Cardiac fibroblast (primary cell): Measurements from ENCODE around the gene HHATL.

ENCODE experiments used
- DNase-seq, 2 donors: peaks; one replicate each; pipeline versions ENCODE4 v3.0.0 to v3.0.0-alpha.2; 2010; ENCODE audit warnings: low read depth in 2 of 2
- H3K4me3 ChIP-seq, 2 donors: replicated peaks in 1 of 2; 1 replicate in 1 of 2; 2 replicates in 1 of 2; pipeline ENCODE4 v1.5.1; 2011; ENCODE audit warnings: low read depth in 2 of 2, low read length in 2 of 2, mild to moderate bottlenecking in 2 of 2, moderate library complexity in 1 of 2
- CTCF ChIP-seq: IDR thresholded peaks from one replicate; pipeline ENCODE4 v1.5.1; 2011; ENCODE audit warnings: low read depth, mild to moderate bottlenecking, low read length, inconsistent platforms

HHATL gene

GRCh38 chr3:42721690-42722089, 19.1 kb upstream of the HHATL start:
- TF ChIP-seq CTCF = no peak
- DNase-seq = no peak
- no peak overlapping the region for H3K4me3 ChIP-seq

GRCh38 chr3:42720126-42720525, 17.5 kb upstream of the HHATL start:
- DNase-seq = no peak
- H3K4me3 ChIP-seq = no peak overlapping the region
- no peak for TF ChIP-seq CTCF

GRCh38 chr3:42719002-42719401, 16.4 kb upstream of the HHATL start:
- H3K4me3 ChIP-seq = no peak overlapping the region
- DNase-seq = no peak
- TF ChIP-seq CTCF = no peak

- DNase-seq = no peak
- H3K4me3 ChIP-seq = no peak overlapping the region
- TF ChIP-seq CTCF = no peak
Observed at GRCh38 chr3:42718338-42718737, 15.7 kb upstream of the HHATL start.

GRCh38 chr3:42717306-42717705, 14.7 kb upstream of the HHATL start:
- DNase-seq = no peak
- no peak overlapping the region for H3K4me3 ChIP-seq
- no peak for TF ChIP-seq CTCF

- no peak for DNase-seq
- TF ChIP-seq CTCF = no peak
- no peak overlapping the region for H3K4me3 ChIP-seq
Observed at GRCh38 chr3:42714171-42714852, 11.7 kb upstream of the HHATL start.

- no peak for DNase-seq
- TF ChIP-seq CTCF = no peak
- H3K4me3 ChIP-seq = no peak overlapping the region
Observed at GRCh38 chr3:42713747-42714146, 11.1 kb upstream of the HHATL start.
